HG03354 (cell line): ENCODE data around the gene SYNJ1.

Source experiments
- ATAC-seq: cut with Tn5 transposase; IDR thresholded peaks from one replicate; pipeline ENCODE4 v1.9.1; 2021; ENCODE audit warnings: mild to moderate bottlenecking; ENCODE audit not compliant: unreplicated experiment, poor library complexity, severe bottlenecking

SYNJ1 gene

DNA sequence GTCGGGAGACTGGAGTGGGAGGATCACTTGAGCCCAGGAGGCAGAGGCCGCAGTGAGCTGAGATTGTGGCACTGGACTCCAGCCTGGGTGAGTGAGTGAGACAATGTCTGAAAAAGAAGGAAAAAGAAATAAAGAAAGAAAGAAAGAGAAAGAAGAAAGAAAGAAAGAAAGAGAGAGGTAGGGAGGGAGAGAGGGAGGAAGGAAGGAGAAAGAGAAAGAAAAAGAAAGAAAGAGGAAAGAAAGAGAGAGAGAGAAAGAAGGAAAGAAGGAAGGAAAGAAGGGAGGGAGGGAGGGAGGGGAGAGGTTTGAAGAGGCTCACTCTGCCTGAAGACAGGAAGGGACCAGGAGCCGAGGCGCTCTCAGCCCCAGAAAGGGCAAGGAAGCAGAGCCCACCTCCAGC lies 137.7 kb downstream of the SYNJ1 start:
- no peak for ATAC-seq

DNA sequence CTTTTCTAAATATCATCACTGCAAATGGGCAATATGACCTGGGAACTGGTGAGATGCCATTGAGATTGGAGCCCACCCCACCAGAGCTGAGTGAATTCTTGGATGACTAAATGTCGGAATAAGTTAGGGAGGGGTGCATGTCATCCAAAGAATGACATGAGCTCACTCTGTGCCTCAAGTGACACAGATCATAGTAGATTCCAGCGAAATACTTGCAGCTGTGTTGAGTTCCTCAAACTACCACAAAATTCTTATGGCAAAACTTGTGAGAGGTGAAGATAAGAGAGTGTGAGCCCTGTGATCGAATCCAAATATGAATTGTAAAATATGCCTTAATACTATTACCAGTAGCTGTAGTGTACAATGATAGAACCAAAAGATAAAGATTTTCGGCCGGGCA lies 140.2 kb downstream of the SYNJ1 start:
- ATAC-seq: no peak

DNA sequence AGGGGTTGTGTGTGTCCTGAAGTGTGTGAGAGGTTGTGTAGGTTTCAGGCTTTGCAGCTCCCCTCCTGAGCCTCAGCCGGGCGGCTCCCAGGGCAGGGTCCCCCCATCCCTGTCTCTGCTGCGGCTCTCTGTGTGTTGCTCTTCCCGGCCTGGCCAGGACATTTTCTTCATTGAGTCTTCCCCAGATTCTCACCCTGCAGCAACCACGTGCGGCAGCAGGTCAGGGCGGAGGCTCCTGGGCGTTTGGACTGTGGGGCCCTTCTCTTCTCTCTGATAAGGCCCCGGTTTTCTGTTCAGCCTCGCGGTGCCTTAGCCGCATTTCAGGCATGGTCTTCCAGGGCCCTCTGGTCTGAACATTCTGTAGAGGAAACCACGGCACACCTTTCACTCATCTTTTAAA lies 140.7 kb downstream of the SYNJ1 start:
- no peak for ATAC-seq

DNA sequence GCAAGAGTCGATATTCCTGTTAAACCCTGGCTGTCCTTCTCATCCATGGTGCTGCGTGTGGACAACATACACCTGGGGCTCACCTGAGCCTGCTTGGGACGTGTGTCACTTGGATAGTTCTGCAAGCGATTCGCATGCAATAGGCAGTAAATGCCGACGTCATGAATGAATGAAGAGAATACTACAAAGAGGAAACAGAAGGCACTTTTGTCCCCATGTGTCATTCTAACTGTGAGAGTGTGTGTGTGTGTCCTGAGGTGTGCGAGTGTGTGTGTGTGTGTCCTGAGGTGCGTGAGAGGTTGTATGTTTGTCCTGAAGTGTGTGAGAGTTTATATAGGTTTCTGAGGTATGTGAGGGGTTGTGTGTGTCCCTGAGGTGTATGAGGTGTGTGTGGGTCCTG lies 141.8 kb downstream of the SYNJ1 start:
- ATAC-seq: no peak

DNA sequence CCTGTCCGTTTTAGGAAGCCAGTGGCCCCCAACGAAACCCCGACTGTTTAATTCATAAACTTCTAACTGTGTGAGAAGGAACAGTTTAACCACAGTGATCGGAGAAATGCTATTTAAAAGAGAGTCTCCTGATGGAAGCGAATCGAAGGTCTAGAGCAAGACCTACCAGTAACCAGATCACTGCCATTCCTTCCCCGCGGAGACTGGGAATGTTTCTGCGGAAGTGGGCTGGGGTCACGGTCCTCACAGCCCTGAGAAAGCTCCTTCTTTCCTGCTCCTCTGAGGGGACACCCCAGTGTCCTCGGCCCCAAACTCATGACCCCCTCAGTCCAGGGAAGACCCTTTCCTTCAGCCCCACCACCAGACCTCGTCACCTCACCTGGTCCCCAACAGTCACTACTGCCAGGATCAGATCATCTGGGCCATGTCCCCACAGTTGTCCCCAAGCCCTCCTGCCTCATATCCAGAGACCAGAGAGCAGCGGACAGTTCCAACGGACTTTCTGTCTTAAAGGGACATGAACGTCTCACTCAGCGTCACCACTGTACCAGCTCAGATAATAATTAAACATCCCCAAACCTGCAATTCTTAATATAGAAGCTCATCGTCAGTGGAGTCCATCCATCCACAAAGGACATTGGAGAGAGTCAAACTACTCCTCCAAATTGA lies 142.6 kb downstream of the SYNJ1 start, which contains the start of gene TCP10L:
TSS of gene TCP10L (minus strand) at position 482 of the 669 bp plus-strand sequence. CDS start 1,219 bp downstream, outside the sequence.
- no peak for ATAC-seq

DNA sequence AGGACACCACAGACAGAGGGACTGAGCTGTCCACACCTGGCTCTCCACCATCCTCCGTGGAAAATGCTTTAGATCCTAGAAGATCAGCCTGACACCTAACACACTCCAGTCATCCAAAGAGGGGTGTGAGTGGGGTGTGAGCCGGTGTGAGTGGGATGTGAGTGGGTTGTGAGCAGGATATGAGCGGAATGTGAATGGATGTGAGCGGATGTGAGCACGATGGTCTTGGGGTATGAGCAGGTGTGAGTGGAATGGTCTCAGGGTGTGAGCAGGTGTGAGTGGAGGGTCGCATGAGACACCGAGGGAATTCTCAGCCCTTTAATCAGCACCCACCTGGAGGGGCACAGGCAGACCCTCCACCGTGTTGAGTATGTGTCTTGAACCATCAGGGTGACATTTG lies 143.3 kb downstream of the SYNJ1 start:
- no peak for ATAC-seq

DNA sequence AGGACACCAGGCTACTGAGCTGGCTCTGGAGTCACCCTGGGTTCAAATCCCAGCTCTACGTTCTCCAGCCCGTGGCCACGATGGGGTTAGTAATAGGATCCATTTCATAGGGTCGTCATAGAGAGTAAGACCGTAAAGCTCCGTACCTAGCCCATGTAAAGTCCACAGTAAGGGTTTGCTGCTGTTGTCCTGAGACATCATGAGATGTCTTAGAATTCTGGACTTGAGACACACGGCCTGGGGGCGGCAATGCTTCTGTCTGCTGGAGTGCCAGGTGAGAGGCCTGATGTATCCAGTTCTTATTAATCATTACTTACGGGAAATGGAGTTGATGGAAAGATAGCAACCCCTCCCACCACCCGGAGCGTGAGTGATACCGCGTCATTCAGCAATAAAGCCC lies 146.1 kb downstream of the SYNJ1 start:
- no peak for ATAC-seq

DNA sequence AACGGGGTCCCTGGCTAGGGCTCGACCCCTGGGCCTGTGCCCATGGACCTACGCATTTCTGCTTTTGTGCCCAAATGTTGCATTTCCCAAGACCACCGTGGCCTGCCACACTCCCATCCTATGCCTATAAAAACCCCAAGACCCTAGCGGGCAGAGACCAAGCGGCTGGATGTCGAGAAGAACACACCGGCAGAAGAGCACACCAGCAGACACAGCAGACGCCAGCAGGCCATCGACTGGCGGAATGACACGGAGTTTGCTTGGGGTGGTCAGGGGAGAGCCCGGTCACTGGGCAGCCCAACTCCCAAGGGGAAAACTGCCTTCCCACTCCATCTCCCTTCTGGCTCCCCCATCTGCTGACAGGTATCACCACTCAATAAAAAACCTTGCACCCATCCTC lies 146.9 kb downstream of the SYNJ1 start:
- no peak for ATAC-seq
